HG03521 (cell line): ENCODE results near the gene BACE1-AS.
"Not testable (repeated sequence)": the region's sequence is repeated elsewhere in the genome, so short reads cannot be mapped to it uniquely, and the experiment has no call there.

Source experiments
- ATAC-seq: cut with Tn5 transposase; IDR thresholded peaks from one replicate; pipeline ENCODE4 v1.9.1; 2021; ENCODE audit warnings: mild to moderate bottlenecking, moderate library complexity; ENCODE audit not compliant: unreplicated experiment

The BACE1-AS gene

GRCh38 chr11:117290809-117291396 lies at the start of gene BACE1-AS:
BACE1-AS (plus strand) TSS chr11:117291346.
- ATAC-seq, result no peak

DNA sequence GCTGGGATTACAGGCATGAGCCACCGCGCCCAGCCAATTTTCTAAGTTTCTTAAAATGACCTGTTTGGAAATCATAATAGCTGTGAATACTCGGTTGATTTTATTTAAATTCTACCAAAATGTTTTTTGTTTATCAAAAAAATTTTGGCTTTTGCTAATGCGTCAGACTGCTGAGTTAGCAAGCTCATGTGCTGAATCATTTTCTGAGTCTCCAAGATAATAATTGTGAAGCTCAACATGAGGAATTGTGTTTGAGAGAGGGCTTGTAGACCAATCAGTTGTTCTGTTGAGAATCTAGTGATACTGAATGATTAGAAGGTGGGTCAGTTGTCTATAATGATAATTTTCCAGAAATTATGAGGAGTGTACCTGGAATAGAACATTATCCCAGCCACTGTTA lies 42.8 kb upstream of the BACE1-AS start:
- ATAC-seq, result no peak

DNA sequence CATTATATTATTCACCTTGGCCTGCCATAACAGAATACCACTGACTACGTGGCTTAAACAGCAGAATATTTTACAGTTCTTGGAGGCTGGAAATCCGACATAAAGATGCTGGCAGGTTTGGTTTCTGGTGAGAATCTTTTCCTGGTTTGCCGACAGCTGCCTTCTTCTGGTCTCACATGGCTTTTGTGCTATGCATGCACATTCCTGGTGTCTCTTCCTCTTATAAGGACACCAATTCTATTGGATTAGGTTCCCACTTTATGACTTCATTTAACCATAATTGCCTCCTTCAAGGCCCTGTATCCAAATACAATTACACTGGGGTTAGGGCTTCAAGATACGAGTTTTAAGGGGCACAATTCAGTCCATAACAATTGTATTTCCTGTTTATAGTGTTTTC lies 41.6 kb upstream of the BACE1-AS start:
- no peak for ATAC-seq

DNA sequence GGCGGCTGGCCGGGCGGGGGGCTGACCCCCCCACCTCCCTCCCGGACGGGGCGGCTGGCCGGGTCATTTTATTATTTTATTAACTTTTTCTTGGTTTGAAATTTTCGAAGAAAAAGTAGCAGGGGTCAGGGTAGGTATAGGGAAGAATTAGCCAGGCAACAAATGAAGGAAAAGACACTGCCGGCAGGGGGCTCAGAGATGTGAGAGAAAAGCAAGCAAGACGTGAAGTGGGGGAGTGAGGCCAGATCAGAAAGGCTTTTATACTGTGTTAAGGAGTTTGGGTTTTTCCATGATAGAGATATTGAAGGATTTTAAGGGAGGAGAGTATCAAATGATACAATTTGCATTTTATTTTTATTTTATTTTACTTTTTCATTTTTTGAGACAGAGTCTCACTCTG lies 39.6 kb upstream of the BACE1-AS start:
- ATAC-seq, result no peak

DNA sequence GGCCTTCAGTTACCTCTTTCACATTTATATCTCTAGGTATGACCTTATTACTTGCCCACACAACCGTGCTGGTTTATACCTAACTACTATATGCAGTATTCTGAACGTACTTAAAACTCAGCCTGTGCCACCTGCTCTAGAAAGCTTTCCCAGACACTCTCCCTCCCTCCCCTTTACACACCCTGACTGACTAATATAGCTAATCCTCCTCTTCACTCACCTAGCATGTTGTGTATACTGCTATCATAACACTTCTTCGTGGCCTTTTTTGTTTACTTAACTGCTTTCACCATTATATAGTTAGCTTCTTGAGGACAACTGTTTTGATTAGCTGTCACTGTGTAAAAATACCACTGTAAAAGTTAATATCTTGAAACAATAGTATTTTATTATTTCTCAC lies 35.2 kb upstream of the BACE1-AS start:
- ATAC-seq, result no peak

- no peak for ATAC-seq
Measured at GRCh38 chr11:117256573-117256972, 34.6 kb upstream of the BACE1-AS start.

- ATAC-seq, result no peak
Measured at GRCh38 chr11:117258576-117258975, 32.6 kb upstream of the BACE1-AS start.

- no peak for ATAC-seq
Measured at GRCh38 chr11:117259417-117259816, 31.7 kb upstream of the BACE1-AS start.

- not testable (repeated sequence) for ATAC-seq
Measured at GRCh38 chr11:117264624-117265323, 26.4 kb upstream of the BACE1-AS start.

- ATAC-seq, result no peak
Measured at GRCh38 chr11:117265745-117266144, 25.4 kb upstream of the BACE1-AS start.

DNA sequence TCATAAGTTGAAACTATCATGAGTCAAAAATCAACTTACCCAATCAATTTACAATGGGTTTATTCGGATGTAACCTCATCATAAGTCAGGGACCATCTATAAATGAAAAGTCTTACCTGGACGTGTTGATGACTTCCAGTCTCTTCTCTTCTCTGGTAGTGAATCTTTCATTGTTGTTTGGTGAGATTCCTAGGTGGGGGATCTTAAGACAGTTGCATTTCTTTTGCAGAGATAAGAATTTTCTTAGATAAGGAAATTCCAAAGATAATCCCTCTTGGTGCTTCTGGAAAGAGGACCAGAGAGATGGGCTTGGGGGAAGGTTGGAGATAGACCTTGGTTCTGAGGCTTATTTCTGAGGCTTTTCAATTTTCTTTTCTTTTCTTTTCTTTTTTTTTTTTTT lies 21.3 kb upstream of the BACE1-AS start:
- ATAC-seq, result no peak

DNA sequence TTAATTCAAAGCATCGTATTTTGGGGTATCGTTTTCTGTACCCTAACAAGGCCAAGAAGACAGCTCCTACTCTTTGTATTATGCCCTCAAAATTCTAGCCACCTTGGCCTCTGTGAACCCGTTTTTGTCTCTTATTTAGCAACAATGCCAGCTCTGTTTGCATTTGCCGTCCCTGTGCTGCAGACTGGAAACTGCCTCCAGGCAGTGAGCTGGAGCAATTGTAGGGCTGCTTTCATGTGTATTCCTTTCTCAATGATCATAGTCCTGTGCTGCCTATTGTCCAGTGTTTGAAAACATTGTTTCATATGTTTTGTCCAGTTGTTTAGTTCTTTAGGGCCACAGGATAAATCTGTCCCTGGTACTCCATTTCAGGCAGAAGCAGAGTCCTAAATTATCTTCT lies 19.9 kb upstream of the BACE1-AS start:
- no peak for ATAC-seq

DNA sequence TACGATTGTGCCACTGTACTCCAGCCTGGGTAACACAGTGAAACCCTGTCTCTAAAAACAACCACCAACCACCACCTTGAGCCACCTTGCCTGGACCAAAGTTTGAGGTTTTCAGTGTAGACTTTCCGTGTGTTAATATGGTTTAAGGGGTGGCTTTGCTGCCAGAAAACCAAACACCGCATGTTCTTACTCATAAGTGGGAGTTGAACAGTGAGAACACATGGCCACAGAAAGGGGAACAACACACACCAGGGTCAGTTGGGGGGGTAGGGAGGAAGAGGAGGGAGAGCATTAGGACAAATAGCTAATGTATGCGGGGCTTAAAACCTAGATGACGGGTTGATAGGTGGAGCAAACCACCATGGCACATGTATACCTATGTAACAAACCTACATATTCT lies 19.0 kb upstream of the BACE1-AS start:
- not testable (repeated sequence) for ATAC-seq

DNA sequence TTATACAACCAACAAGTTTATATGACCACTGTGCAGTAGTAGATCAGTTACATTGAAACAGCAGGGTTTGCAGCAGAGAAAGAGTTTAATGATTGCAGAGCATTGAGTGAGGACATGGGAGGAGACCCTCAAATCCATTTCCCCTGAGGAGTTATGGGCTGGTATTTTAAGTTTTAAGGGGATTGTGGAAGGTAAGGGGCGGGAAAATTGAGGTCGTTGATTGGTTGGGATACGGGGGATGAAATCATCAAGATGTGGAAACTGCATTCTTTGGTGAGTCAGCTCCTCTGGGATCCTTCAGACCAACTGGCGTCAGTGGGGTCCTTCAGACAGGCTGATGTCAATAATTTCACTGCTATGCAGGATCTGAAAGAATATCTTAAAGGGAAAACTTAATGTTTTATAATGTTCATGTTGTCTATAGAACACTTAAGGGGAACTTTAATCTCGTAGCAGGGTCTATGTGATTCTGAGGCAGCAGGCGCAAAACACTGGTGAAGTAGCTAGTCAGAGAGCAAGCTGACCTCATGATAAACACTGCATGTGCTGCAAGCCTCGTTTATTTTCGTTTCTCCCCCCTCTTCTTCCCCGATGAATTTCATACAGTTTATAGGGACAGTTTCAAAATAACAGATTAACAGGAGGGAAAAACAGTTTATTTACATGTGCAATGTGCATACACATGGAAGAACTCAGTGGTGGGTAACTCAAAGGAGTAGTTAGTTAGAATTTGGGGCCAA lies 17.4 kb upstream of the BACE1-AS start:
- no peak for ATAC-seq

- no peak for ATAC-seq
Measured at GRCh38 chr11:117278347-117278746, 12.8 kb upstream of the BACE1-AS start.

DNA sequence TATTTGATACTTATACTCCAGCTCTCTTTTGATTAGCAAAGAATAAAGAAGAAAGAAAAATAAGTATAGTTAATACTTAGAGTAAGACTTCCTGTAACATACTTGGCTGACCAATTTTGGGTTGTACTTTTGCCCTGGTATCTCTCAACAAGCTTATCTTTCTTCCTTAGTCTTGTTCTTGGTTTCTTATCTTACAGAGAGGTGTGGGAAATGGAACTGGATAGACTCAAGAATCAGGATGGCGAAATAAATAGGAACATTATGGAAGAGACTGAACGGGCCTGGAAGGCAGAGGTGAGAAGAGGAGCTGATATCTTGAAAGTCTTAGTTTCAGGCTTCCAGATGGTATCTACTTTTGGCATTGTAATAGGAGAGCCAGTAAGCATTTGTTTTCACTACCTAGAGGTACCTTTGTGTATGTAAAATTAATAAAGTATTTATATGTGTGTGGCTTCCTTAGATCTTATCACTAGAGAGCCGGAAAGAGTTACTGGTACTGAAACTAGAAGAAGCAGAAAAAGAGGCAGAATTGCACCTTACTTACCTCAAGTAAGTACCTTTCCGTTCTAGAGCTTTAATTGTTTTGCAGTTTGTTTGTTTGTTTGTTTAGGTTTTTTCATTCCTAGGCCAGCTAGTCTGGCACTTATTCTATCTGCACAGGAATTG lies 11.3 kb upstream of the BACE1-AS start:
- ATAC-seq, result no peak

- no peak for ATAC-seq
Measured at GRCh38 chr11:117281159-117281558, 10.0 kb upstream of the BACE1-AS start.

- no peak for ATAC-seq
Measured at GRCh38 chr11:117281869-117282268, 9.3 kb upstream of the BACE1-AS start.

DNA sequence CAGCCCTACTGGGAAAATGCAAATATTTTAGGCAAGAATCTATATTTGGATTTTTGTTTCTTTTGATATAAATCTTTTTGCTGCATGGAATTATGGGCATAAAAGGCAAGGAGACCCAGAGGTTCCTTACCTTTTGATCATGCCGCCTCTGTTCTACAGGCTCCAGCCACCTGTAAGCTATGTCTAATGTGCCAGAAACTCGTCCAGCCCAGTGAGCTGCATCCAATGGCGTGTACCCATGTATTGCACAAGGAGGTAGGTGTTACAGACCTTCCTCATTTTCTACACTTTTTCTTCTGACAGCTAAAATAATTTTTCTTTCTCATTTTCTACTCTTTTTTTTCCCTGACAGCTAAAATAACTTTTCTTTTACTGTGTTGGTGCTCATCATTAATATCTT lies 8.2 kb upstream of the BACE1-AS start:
- no peak for ATAC-seq

GRCh38 chr11:117284053-117284452 lies 7.1 kb upstream of the BACE1-AS start:
- no peak for ATAC-seq

GRCh38 chr11:117286588-117286987 lies 4.6 kb upstream of the BACE1-AS start:
- ATAC-seq, result no peak

DNA sequence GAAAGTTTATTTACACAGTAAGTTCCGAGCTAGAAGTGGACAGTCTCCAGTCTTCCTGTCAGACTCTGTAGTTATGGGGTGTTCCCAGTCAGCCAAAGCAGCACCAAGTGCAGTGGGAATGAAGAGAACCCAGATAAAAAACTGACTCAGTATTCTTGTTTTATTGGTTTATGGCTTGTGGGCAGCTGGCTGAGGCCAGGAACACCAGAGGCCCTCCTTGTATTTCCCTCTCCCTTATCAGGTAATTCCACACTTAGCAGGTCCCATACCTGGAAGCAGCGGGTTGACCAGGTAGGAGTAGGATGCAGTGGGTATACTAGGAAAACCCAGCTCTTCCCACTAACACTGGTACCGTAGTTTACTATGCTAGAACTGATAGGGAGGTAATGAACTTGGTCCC lies 3.5 kb upstream of the BACE1-AS start:
- ATAC-seq, result no peak
